ENCODE measurements around the gene HPCAL1. TPM values are rescaled to one million over a fixed set of nuclear protein-coding genes. Genes with fewer than 3 reads are reported as not detected.

HPCAL1 gene
- total RNA-seq, 3 donors from 2014 or later (not counting 1 experiment from before 2014, with no cell fraction given): 31.1 to 45.2 (median 39.8) TPM

- Histone ChIP-seq H3K4me1 (ENCODE audit: control insufficient read depth, insufficient read depth, low read length) (peaks cover 9% of the 10 kb centered on the region), H3K9me3 (ENCODE audit: control insufficient read depth, insufficient read depth, low read length) (no peaks in the 10 kb centered on the region), H3K27me3 (ENCODE audit: control insufficient read depth, insufficient read depth, low read length) (no peaks in the 10 kb centered on the region), H3K36me3 (ENCODE audit: control insufficient read depth, insufficient read depth, low read length) (peaks cover 7% of the 10 kb centered on the region), H3K27ac (ENCODE audit: low read length) (no peak overlapping the region), H3K4me3 (ENCODE audit: low read length) (no peak overlapping the region)
- Mint-ChIP-seq H3K36me3 (no peaks in the 10 kb centered on the region), H3K4me1 (peaks cover 41 to 61% of the 10 kb centered on the region in 2 donors), H3K9me3 (no peaks in the 10 kb centered on the region), H3K27me3 (ENCODE audit: low read depth in 2 of 2) (no peaks in the 10 kb centered on the region), H3K4me3 (peak overlapping the region; percentile 13), H3K27ac (peak overlapping the region; percentile 12 to 34)
- ATAC-seq (no peak), DNase-seq (no peak)
- intact Hi-C loops (cut with micrococcal nuclease): no loop called here
- no peak for TF ChIP-seq CTCF (IDR thresholded peaks at IDR 0.05)
- 91% methylated on average over 3 of the region's 5 CpGs for WGBS (ENCODE audit: insufficient coverage)
These were observed 49.7 kb downstream of the HPCAL1 start for GRCh38 chr2:10352361-10352760.

DNA sequence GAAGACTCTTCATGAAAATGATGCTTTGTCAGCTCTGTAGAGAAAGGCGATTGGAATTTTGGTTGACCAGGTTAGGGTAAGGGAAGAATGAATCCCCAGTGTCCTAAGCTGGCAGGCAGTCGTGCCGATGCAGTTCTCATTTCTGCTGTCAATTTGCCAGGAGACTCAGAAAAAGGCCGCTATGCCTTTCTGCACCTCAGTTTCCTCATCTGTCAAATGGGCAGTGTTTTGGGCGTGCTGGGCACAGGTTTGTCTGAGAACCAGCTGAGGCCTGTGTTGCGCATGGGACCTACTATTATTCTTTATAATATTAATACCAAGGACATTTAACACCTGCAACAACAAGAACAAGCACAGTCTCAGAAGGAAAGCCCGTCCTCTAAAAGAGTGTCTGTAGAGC, 50.3 kb downstream of the HPCAL1 start:
- H3K4me1 ChIP-seq (ENCODE audit: control insufficient read depth, insufficient read depth, low read length): peaks cover 9% of the 10 kb centered on the region
- peak overlapping the region in 1 of 2 donors; percentile 34 for H3K27ac Mint-ChIP-seq
- intact Hi-C loops (cut with micrococcal nuclease): no loop called here
- H3K36me3 ChIP-seq (ENCODE audit: control insufficient read depth, insufficient read depth, low read length): peaks cover 7% of the 10 kb centered on the region
- TF ChIP-seq CTCF (IDR thresholded peaks at IDR 0.05): no peak
- H3K27me3 ChIP-seq (ENCODE audit: control insufficient read depth, insufficient read depth, low read length): no peaks in the 10 kb centered on the region
- WGBS (ENCODE audit: insufficient coverage): 98% methylated on average over 7 of the region's 7 CpGs
- H3K9me3 ChIP-seq (ENCODE audit: control insufficient read depth, insufficient read depth, low read length): no peaks in the 10 kb centered on the region
- ATAC-seq (no peak), DNase-seq (no peak)
- no peaks in the 10 kb centered on the region for H3K27me3 Mint-ChIP-seq (ENCODE audit: low read depth in 2 of 2)
- H3K36me3 Mint-ChIP-seq: no peaks in the 10 kb centered on the region
- H3K4me3 ChIP-seq (ENCODE audit: low read length): no peak overlapping the region
- peaks cover 47 to 68% of the 10 kb centered on the region in 2 donors for H3K4me1 Mint-ChIP-seq
- no peaks in the 10 kb centered on the region for H3K9me3 Mint-ChIP-seq
- no peak overlapping the region for H3K27ac ChIP-seq (ENCODE audit: low read length)
- no peak overlapping the region for H3K4me3 Mint-ChIP-seq

DNA sequence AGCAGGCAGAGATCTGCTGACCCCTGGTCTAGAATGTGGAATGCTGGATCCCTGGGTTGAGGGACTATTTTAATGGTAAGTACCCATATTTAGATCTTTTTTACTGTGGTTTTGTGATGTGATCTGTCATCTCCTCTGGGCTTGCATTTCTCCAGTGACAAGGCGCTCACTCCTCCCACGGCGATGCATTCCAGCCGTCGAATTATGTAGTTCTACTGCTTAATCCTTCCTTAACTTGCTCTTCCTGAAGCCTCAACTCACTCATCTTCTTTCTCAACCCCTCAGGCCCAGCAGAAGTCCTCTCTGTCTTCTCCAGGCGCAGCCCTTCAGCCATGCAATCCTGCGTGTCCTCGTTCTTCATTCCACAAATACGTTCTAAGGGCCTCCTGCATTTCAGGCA, 51.2 kb downstream of the HPCAL1 start:
- peaks cover 12% of the 10 kb centered on the region for H3K36me3 ChIP-seq (ENCODE audit: control insufficient read depth, insufficient read depth, low read length)
- no peak for DNase-seq
- peaks cover 9% of the 10 kb centered on the region for H3K4me1 ChIP-seq (ENCODE audit: control insufficient read depth, insufficient read depth, low read length)
- no peaks in the 10 kb centered on the region for H3K36me3 Mint-ChIP-seq
- no peak for ATAC-seq
- peaks cover 56 to 69% of the 10 kb centered on the region in 2 donors for H3K4me1 Mint-ChIP-seq
- H3K4me3 ChIP-seq (ENCODE audit: low read length): no peak overlapping the region
- H3K9me3 Mint-ChIP-seq: no peaks in the 10 kb centered on the region
- no peak overlapping the region for H3K27ac ChIP-seq (ENCODE audit: low read length)
- intact Hi-C loops (cut with micrococcal nuclease): no loop called here
- H3K27ac Mint-ChIP-seq: peak overlapping the region in 1 of 2 donors; percentile 47
- H3K9me3 ChIP-seq (ENCODE audit: control insufficient read depth, insufficient read depth, low read length): no peaks in the 10 kb centered on the region
- H3K4me3 Mint-ChIP-seq: no peak overlapping the region
- WGBS (ENCODE audit: insufficient coverage): 95% methylated on average over 9 of the region's 9 CpGs
- H3K27me3 Mint-ChIP-seq (ENCODE audit: low read depth in 2 of 2): no peaks in the 10 kb centered on the region
- no peak for TF ChIP-seq CTCF (IDR thresholded peaks at IDR 0.05)
- H3K27me3 ChIP-seq (ENCODE audit: control insufficient read depth, insufficient read depth, low read length): no peaks in the 10 kb centered on the region

GRCh38 chr2:10354399-10354798, 51.7 kb downstream of the HPCAL1 start:
- Histone ChIP-seq H3K9me3 (ENCODE audit: control insufficient read depth, insufficient read depth, low read length) (no peaks in the 10 kb centered on the region), H3K27me3 (ENCODE audit: control insufficient read depth, insufficient read depth, low read length) (no peaks in the 10 kb centered on the region), H3K27ac (ENCODE audit: low read length) (no peak overlapping the region), H3K4me3 (ENCODE audit: low read length) (no peak overlapping the region), H3K36me3 (ENCODE audit: control insufficient read depth, insufficient read depth, low read length) (peaks cover 13% of the 10 kb centered on the region), H3K4me1 (ENCODE audit: control insufficient read depth, insufficient read depth, low read length) (peaks cover 9% of the 10 kb centered on the region)
- no peaks in the 10 kb centered on the region for H3K27me3 Mint-ChIP-seq (ENCODE audit: low read depth in 2 of 2)
- no peak for DNase-seq
- intact Hi-C loops (cut with micrococcal nuclease): no loop called here
- no peaks in the 10 kb centered on the region for H3K36me3 Mint-ChIP-seq
- H3K9me3 Mint-ChIP-seq: no peaks in the 10 kb centered on the region
- WGBS (ENCODE audit: insufficient coverage): 98% methylated on average over 10 of the region's 10 CpGs
- peaks cover 56 to 66% of the 10 kb centered on the region in 2 donors for H3K4me1 Mint-ChIP-seq
- H3K4me3 Mint-ChIP-seq: no peak overlapping the region
- no peak for ATAC-seq
- TF ChIP-seq CTCF (IDR thresholded peaks at IDR 0.05): no peak
- H3K27ac Mint-ChIP-seq: peak overlapping the region in 1 of 2 donors; percentile 47
